Activated CD4-positive, alpha-beta memory T cell treated with anti-CD3 and anti-CD28 coated beads for 36 hours (primary cell): ENCODE measurements around the gene DSG2. TPM values are rescaled to one million over a fixed set of nuclear protein-coding genes. Genes with fewer than 3 reads are reported as not detected.
"Not testable (repeated sequence)": the region's sequence is repeated elsewhere in the genome, so short reads cannot be mapped to it uniquely, and the experiment has no call there.

Experiments
- CTCF ChIA-PET: fragments of 350-600 bp; sonication (Branson Sonifier 250); formaldehyde crosslinking; loops from one replicate; lab custom pipeline; 2021; ENCODE audit warnings: antibody characterized with exemption, inconsistent platforms; lab: Charles Lee
- POLR2A ChIA-PET: fragments of 350-600 bp; sonication (Branson Sonifier 250); formaldehyde crosslinking; loops from one replicate; lab custom pipeline; 2021; ENCODE audit warnings: antibody characterized with exemption; lab: Charles Lee
- DNase-seq: peaks from one replicate; pipeline ENCODE4 v3.0.0-alpha.2; 2020
- H3K27ac Mint-ChIP-seq: one replicate; pipeline ENCODE4 v1.8.0; 2021; ENCODE audit warnings: mixed read lengths
- H3K27me3 Mint-ChIP-seq: one replicate; pipeline ENCODE4 v1.8.0; 2021; ENCODE audit warnings: mixed read lengths
- H3K36me3 Mint-ChIP-seq: one replicate; pipeline ENCODE4 v1.8.0; 2021; ENCODE audit warnings: mixed read lengths
- H3K4me1 Mint-ChIP-seq: one replicate; pipeline ENCODE4 v1.8.0; 2021; ENCODE audit warnings: low read depth, mixed read lengths
- H3K4me3 Mint-ChIP-seq: one replicate; pipeline ENCODE4 v1.8.0; 2021; ENCODE audit warnings: mild to moderate bottlenecking, mixed read lengths
- H3K9me3 Mint-ChIP-seq: one replicate; pipeline ENCODE4 v1.8.0; 2021; ENCODE audit warnings: mixed read lengths
- intact Hi-C: fragments of 100-400 bp; cut with micrococcal nuclease; formaldehyde crosslinking; loops from one replicate; pipeline ENCODE4 v1.15.1; 2023
- total RNA-seq, 2 experiments: library from RNA; stranded (reverse); gene quantifications; one replicate each; pipeline ENCODE4 v1.2.3, GENCODE V29; 2021

The DSG2 gene
- total RNA-seq, 2 experiments from 2014 or later, result 0.19 to 0.31 TPM

DNA sequence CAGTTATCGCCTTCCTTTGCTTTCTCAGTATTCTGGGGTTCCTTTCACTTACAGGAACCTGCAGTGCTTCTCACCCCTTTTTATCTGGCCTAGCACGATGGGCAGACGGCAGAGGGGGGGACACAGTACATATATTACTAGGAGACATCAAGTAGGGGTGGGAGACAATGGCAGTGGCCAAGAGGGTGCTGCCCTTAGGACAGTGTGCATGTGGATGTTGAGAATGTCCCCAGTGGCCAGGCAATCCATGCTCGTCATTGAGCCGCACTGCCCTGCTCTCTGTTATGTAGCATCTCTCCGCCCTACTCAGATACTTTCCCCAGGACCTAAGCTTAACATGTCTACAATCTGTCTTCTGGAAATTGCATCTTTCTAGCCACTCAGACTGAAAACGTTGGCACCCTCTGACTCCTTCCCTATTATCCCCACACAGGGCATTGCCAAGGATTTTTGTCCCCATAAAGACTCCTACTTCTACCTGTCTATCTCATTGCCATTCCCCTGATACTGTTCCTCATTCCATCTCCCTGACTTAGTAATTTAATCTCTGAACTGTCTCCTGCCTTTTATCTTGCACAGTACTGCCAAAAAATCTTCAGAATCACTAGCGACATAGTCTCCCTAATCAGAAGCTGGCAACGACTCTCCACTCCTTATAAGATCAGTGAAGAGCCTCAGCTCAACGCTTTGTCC lies 6.6 kb downstream of the DSG2 start:
- intact Hi-C loops, result no loop called here
- Mint-ChIP-seq H3K27ac (no peak overlapping the region), H3K4me1 (no peaks in the 10 kb centered on the region), H3K36me3 (no peaks in the 10 kb centered on the region), H3K4me3 (no peak overlapping the region), H3K9me3 (no peaks in the 10 kb centered on the region), H3K27me3 (peaks cover 11% of the 10 kb centered on the region)
- DNase-seq, result no peak
- CTCF ChIA-PET, result no interaction called here
- POLR2A ChIA-PET, result no interaction called here

DNA sequence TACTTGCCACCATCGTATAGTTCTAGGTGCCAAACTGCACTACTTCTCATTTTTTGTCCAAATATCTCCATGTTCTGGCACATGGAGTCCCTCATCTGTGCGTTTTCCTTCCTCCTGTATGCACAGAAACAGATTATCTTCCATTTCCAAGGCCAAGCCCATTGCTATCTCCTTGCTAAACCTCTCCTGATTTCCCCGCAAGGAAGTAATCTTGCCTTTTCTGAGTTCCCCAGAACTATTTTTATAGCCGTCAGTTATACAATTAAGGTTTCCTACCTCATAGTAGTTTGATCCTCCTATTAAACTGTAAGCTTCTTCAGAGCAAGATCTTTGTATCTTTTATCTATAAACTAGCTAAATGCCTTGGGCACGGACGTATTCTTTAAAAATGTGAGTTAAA lies 7.2 kb downstream of the DSG2 start:
- peaks cover 9% of the 10 kb centered on the region for H3K27me3 Mint-ChIP-seq
- CTCF ChIA-PET, result no interaction called here
- POLR2A ChIA-PET, result no interaction called here
- H3K4me1 Mint-ChIP-seq, result no peaks in the 10 kb centered on the region
- H3K36me3 Mint-ChIP-seq, result no peaks in the 10 kb centered on the region
- DNase-seq, result no peak
- H3K4me3 Mint-ChIP-seq, result no peak overlapping the region
- H3K9me3 Mint-ChIP-seq, result no peaks in the 10 kb centered on the region
- intact Hi-C loops, result no loop called here
- H3K27ac Mint-ChIP-seq, result no peak overlapping the region

DNA sequence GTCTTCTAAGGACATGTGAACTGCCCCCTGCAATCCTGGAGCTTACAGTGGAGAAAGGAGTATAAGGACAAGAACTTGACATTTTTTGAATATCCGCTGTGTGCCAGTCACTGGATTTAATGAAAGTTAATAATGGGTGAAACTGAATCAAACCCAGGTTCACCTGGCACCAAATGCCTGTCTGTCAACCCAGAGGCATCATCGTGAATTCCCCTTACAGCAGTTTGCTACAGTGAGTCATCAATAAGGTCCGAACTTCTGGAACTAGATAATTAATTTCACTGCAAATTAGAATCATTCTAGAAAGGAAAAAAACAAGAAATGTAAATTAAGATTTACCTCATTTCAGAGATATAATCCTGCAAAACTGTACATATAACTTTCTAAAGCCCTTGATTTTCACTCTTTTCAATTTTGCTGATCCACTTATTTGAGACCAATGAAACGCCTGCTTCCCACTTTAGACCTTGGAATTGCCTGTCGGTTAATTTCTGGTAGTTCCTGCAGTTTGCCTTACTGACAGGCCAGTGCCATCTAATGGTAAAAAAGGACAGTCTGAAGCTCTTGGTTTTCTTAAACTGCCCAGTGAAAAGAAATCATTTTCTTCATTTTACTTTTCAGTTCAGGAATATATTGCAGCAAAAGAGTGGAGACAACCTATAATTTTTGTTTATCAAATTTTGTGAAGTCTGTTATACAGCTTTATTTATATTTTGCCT lies 8.2 kb downstream of the DSG2 start:
- no peak overlapping the region for H3K27ac Mint-ChIP-seq
- ChIA-PET CTCF (interaction anchor here (0.8 kb wide), 1 partner anchor 1049 kb away, joined by 4 read pairs; no protein-coding TSS in a partner anchor), POLR2A (no interaction called here)
- no peak overlapping the region for H3K4me3 Mint-ChIP-seq
- no peak for DNase-seq
- intact Hi-C loops, result no loop called here
- H3K27me3 Mint-ChIP-seq, result peaks cover 7% of the 10 kb centered on the region
- H3K36me3 Mint-ChIP-seq, result no peaks in the 10 kb centered on the region
- no peaks in the 10 kb centered on the region for H3K4me1 Mint-ChIP-seq
- H3K9me3 Mint-ChIP-seq, result no peaks in the 10 kb centered on the region

DNA sequence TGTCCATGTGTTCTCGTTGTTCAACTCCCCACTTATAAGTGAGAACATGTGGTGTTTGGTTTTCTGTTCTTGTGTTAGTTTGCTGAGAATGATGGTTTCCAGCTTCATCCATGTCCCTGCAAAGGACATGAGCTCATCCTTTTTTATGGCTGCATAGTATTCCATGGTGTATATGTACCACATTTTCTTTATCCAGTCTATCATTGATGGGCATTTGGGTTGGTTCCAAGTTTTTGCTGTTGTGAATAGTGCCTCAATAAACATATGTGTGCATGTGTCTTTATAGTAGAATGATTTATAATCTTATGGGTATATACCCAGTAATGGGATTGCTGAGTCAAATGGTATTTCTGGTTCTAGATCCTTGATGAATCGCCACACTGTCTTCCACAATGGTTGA lies 9.1 kb downstream of the DSG2 start:
- H3K4me3 Mint-ChIP-seq, CTCF ChIA-PET, H3K27ac Mint-ChIP-seq, DNase-seq, H3K4me1 Mint-ChIP-seq, H3K36me3 Mint-ChIP-seq, intact Hi-C loops, H3K9me3 Mint-ChIP-seq, POLR2A ChIA-PET, H3K27me3 Mint-ChIP-seq: not testable (repeated sequence)

DNA sequence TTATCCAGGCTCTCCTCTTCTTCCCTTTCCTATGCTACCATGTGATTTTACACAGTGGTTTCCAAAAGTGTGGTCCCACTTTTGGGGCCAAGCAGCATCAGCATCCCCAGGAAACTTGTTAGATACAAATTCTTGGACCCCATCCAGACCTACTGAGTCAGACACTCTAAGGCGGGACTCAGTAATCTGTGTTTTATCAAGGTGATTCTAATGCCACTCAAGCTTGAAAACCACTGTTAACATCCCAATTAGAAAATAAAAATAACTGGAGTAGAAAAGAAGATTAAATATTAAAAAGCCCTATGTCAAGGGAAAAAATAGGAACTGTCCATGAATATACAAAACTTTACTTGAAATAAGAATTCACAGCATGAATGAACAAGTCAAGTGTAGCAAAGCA lies 10.8 kb downstream of the DSG2 start:
- POLR2A ChIA-PET, result no interaction called here
- CTCF ChIA-PET, result no interaction called here
- no peak overlapping the region for H3K4me3 Mint-ChIP-seq
- H3K27me3 Mint-ChIP-seq, result peaks cover 5% of the 10 kb centered on the region
- no peaks in the 10 kb centered on the region for H3K9me3 Mint-ChIP-seq
- H3K4me1 Mint-ChIP-seq, result no peaks in the 10 kb centered on the region
- H3K36me3 Mint-ChIP-seq, result no peaks in the 10 kb centered on the region
- H3K27ac Mint-ChIP-seq, result no peak overlapping the region
- no peak for DNase-seq
- intact Hi-C loops, result no loop called here

DNA sequence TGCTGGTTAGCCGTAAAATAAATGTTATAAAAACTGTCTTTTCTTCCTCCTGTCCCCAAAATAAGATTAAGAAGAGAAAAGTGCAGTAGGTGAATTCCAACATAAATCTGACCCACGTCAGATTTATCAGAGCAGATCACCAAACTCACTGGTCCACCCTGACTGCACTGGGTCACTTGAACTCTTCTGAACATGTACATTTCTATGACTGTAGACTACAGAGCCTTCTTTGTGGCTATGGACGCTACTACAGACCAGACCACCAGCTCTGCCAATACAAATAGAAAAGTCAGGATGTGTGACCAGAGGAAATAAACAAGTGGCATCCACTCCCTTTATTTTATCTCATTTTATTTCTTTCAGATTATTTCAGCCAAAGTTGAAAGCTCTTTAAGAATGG lies 11.6 kb downstream of the DSG2 start:
- no peak for DNase-seq
- H3K4me3 Mint-ChIP-seq, result no peak overlapping the region
- H3K36me3 Mint-ChIP-seq, result no peaks in the 10 kb centered on the region
- no peaks in the 10 kb centered on the region for H3K4me1 Mint-ChIP-seq
- intact Hi-C loops, result no loop called here
- peaks cover 5% of the 10 kb centered on the region for H3K27me3 Mint-ChIP-seq
- POLR2A ChIA-PET, result no interaction called here
- H3K9me3 Mint-ChIP-seq, result no peaks in the 10 kb centered on the region
- no peak overlapping the region for H3K27ac Mint-ChIP-seq
- CTCF ChIA-PET, result no interaction called here

DNA sequence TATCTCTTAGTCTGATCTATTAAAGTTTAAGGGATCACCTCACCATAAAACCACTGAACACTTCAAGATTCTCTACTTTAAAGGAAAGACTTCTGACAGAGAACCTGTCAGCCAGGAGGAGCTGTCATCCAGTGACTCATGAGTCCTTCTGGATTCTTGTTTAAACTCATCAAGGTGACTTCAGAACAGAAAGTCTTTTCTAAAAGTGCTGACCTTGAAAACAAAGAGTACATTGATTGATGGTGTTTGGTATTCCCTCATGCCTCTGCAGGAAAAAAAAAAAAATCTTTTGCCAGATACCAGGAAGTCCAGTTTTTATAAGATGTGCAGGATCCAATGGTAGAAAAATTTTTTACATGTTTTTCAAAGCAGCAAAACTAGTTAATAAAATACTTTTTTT lies 12.3 kb downstream of the DSG2 start:
- ChIA-PET POLR2A (no interaction called here), CTCF (interaction anchor here (0.6 to 0.7 kb wide), 2 partner anchors 100 to 1217 kb away, joined by 3 to 4 read pairs; no protein-coding TSS in a partner anchor)
- H3K9me3 Mint-ChIP-seq, result no peaks in the 10 kb centered on the region
- H3K4me1 Mint-ChIP-seq, result no peaks in the 10 kb centered on the region
- DNase-seq, result no peak
- no peak overlapping the region for H3K27ac Mint-ChIP-seq
- H3K4me3 Mint-ChIP-seq, result no peak overlapping the region
- intact Hi-C loops, result no loop called here
- peaks cover 5% of the 10 kb centered on the region for H3K27me3 Mint-ChIP-seq
- no peaks in the 10 kb centered on the region for H3K36me3 Mint-ChIP-seq

DNA sequence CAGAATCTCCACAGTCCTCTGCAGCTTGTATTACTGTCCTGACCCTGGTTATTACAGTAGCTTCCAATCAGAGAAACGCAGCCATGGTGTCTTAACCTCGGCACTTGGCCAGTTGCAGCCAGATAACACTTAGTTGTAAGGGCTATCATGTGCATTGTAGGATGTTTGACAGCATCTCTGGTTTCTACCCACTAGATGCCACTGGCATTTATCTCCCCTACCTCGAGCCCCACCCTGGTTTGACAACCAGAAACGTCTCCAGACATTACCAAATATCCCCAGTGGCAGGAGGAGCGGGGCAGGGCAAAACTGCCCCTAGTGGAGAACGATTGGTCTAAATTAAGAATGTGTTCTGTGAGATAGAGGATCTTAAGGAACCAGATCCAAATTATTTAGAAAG lies 13.1 kb downstream of the DSG2 start:
- Mint-ChIP-seq H3K4me3 (no peak overlapping the region), H3K9me3 (no peaks in the 10 kb centered on the region), H3K27me3 (peaks cover 5% of the 10 kb centered on the region), H3K4me1 (no peaks in the 10 kb centered on the region), H3K36me3 (no peaks in the 10 kb centered on the region), H3K27ac (no peak overlapping the region)
- no peak for DNase-seq
- POLR2A ChIA-PET, result no interaction called here
- CTCF ChIA-PET, result interaction anchor here (0.6 to 0.7 kb wide), 2 partner anchors 100 to 1216 kb away, joined by 3 to 4 read pairs; no protein-coding TSS in a partner anchor
- intact Hi-C loops, result no loop called here

DNA sequence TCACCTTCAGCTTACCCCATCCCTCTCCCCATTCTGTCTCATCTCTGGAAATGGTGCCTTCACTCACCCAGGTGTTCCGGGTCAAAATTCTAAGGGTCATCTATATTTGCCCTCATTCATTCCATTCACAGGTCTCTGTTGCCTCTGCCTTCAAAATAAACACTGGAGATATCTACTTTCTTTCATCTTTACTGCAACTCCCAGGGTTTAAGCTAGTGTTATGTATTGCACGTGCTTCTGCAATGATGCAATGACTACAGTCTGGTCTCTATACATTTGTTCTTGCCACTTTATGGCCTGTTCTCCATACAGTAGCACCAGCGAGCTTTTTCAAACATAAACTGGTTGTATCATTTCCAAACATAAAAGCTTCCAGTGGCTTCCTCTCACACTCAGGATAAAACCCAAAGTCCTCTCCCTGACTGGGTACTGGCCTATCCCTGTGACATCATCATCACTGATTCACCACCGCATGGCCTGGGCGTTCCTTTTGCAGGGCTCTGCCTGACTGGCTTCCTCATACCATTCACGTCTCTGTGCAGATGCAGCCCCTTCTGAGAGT lies 14.3 kb downstream of the DSG2 start:
- Mint-ChIP-seq H3K27me3 (peaks cover 5% of the 10 kb centered on the region), H3K9me3 (no peaks in the 10 kb centered on the region), H3K4me3 (no peak overlapping the region), H3K36me3 (no peaks in the 10 kb centered on the region), H3K27ac (no peak overlapping the region), H3K4me1 (no peaks in the 10 kb centered on the region)
- intact Hi-C loops, result no loop called here
- DNase-seq, result no peak
- POLR2A ChIA-PET, result no interaction called here
- CTCF ChIA-PET, result no interaction called here

DNA sequence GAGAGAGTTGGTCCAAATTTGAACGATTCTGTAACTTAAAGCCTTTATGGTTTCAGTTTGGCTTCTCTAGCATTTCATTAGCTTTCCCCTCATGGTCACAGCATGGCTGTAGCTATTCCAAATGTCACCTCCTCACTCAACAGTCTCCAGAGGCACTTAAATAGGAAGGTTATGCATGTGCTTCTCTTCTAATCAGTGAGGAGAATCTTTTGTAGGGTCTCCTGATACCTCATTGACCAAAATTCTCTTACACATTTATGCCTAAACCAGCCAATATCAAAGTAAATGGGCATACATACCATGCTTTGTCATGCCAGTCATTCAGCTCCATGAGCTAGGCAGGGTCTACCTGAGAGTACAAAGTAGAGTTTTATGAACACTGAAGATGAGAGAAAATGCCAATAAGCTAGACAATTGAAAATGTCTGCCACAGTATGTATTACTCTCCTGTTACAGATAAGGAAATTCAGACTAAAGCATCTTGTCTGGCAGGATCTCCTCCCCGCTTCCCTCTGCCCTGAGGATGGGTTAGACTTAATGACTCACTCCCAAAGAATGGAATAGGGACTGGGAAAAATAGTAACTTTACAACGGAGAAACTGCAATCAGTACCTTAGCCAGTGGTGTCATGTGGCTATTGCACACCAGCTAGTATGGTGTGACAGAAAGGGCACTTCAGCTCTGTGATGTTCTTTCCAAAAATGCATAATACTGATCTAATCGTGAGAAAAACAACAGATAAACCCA lies 15.4 kb downstream of the DSG2 start:
- no peaks in the 10 kb centered on the region for H3K4me1 Mint-ChIP-seq
- no peaks in the 10 kb centered on the region for H3K9me3 Mint-ChIP-seq
- no peak overlapping the region for H3K4me3 Mint-ChIP-seq
- POLR2A ChIA-PET, result no interaction called here
- CTCF ChIA-PET, result no interaction called here
- intact Hi-C loops, result no loop called here
- H3K27ac Mint-ChIP-seq, result no peak overlapping the region
- DNase-seq, result no peak
- H3K36me3 Mint-ChIP-seq, result no peaks in the 10 kb centered on the region
- H3K27me3 Mint-ChIP-seq, result peaks cover 5% of the 10 kb centered on the region

DNA sequence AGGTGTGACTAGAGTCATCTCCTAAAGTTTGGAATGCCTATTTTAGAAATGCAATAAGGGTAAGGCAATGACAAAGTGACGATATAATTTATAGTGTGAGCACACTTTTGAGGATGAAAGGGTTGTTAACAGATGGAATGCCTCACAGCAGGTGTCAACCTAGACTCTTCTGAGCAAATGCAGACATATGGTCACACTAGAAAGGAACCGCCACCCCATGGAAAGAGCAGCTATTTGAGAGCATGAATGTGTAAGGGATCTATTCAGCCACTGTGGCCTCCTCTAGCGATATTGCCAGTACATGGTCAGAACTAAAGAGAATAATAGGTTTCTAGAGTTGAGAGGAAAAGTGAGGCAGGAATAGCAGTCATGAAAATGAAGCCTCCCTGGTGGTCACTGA lies 18.5 kb downstream of the DSG2 start:
- Mint-ChIP-seq H3K27ac (no peak overlapping the region), H3K4me1 (no peaks in the 10 kb centered on the region), H3K9me3 (no peaks in the 10 kb centered on the region), H3K4me3 (no peak overlapping the region), H3K27me3 (no peaks in the 10 kb centered on the region), H3K36me3 (no peaks in the 10 kb centered on the region)
- CTCF ChIA-PET, result no interaction called here
- DNase-seq, result no peak
- intact Hi-C loops, result no loop called here
- POLR2A ChIA-PET, result no interaction called here

DNA sequence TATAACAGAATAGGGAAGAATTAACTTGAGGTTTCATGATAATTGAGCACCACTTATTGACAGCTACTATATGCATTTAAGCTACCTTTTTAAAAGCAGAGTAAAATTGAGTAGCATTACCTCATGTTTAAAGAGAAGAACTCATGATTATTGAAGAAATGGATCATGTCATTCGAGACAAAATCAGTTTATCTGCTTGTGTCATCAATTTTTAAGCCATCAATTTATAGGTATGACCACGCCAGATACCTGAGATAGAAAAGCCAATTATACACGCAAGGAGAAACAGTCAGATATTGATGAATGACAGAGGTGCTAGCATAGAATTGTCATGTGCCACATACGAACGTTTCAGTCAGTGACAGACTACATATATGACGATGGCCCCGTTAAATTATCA lies 28.4 kb downstream of the DSG2 start:
- POLR2A ChIA-PET, result no interaction called here
- no peak overlapping the region for H3K4me3 Mint-ChIP-seq

More for the DNA sequence above, 28.4 kb downstream of the DSG2 start:
- CTCF ChIA-PET, result no interaction called here
- no peaks in the 10 kb centered on the region for H3K9me3 Mint-ChIP-seq
- H3K4me1 Mint-ChIP-seq, result no peaks in the 10 kb centered on the region
- intact Hi-C loops, result no loop called here
- peaks cover 1% of the 10 kb centered on the region for H3K27me3 Mint-ChIP-seq
- H3K27ac Mint-ChIP-seq, result no peak overlapping the region
- no peak for DNase-seq
- H3K36me3 Mint-ChIP-seq, result no peaks in the 10 kb centered on the region
